GM12873 (cell line): ENCODE measurements around the gene RIPOR1.
A peak's percentile ranks its signal among the peaks of the same experiment; 100 is the strongest.

Experiments
- TF ChIP-seq, protein P1 (sequence below): IDR thresholded peaks from 2 replicates; pipeline ENCODE4 v1.5.1; 2012; ENCODE audit warnings: low read depth, mild to moderate bottlenecking, moderate library complexity, low read length, control low read depth; ENCODE audit not compliant: insufficient read depth; ENCODE audit errors: missing control alignments

RIPOR1 gene

GRCh38 chr16:67531247-67531646 lies 2.6 kb downstream of the RIPOR1 start:
- TF ChIP-seq, protein P1, sequence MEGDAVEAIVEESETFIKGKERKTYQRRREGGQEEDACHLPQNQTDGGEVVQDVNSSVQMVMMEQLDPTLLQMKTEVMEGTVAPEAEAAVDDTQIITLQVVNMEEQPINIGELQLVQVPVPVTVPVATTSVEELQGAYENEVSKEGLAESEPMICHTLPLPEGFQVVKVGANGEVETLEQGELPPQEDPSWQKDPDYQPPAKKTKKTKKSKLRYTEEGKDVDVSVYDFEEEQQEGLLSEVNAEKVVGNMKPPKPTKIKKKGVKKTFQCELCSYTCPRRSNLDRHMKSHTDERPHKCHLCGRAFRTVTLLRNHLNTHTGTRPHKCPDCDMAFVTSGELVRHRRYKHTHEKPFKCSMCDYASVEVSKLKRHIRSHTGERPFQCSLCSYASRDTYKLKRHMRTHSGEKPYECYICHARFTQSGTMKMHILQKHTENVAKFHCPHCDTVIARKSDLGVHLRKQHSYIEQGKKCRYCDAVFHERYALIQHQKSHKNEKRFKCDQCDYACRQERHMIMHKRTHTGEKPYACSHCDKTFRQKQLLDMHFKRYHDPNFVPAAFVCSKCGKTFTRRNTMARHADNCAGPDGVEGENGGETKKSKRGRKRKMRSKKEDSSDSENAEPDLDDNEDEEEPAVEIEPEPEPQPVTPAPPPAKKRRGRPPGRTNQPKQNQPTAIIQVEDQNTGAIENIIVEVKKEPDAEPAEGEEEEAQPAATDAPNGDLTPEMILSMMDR: no peak

- TF ChIP-seq, protein P1: no peak
Observed at GRCh38 chr16:67533024-67533560, 4.5 kb downstream of the RIPOR1 start.

DNA sequence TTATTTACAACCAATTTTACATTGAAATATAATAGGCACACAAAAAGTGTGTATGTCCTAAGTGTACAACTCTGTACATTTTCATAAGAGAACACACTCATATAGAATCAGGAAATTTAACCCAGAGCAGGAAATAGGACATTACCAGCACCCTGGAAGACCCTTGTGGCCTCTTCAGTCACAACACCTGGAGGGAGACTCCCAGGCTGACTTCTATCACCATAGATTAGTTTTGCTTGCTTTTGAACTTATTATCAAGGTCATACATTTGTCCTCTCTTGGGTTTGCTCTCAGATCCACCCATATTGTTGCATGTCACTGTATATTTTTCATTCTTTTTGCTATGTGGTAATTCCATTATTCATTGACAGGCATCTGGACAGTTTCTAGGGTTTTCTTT lies 5.8 kb downstream of the RIPOR1 start:
- TF ChIP-seq, protein P1: peak; percentile 22

DNA sequence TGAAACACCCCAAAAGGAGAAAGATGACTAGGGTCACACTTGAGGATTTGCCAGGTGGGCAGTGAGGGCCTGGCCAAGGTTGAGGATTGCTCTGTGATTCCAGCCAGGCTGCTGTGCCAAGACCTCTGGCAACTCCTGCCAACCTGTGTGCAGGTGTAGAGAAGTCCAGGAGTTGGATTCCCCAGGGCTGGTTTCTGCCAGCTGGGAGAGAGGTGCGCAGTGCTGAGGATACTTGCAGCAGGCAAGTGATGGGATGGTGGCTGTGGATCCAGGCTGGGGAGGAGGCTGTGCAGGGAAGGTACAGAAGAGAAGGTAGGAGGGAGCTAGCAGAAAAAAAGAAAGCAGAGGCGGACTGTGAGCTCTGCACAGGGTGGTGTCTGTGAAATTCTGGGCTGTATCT lies 6.6 kb downstream of the RIPOR1 start:
- TF ChIP-seq, protein P1: no peak

DNA sequence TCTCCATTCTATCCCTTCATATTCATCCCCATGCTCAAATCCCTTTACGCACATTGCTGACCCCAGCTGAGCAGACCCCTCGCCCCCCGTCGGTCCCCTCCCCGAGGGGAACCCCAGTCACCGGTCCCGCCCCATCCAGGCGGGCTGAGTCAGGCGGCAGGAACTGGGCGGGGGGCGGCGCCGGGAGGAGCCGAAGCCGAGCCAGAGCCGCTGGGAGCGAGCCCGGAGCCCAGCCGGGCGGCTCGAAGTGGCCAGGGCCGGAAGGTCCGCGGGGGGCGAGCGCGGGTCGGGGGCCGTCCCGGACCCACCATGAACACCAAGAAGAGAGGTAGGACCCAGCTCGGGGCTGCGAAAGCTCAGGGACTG lies 8.6 kb downstream of the RIPOR1 start:
- TF ChIP-seq, protein P1: no peak

DNA sequence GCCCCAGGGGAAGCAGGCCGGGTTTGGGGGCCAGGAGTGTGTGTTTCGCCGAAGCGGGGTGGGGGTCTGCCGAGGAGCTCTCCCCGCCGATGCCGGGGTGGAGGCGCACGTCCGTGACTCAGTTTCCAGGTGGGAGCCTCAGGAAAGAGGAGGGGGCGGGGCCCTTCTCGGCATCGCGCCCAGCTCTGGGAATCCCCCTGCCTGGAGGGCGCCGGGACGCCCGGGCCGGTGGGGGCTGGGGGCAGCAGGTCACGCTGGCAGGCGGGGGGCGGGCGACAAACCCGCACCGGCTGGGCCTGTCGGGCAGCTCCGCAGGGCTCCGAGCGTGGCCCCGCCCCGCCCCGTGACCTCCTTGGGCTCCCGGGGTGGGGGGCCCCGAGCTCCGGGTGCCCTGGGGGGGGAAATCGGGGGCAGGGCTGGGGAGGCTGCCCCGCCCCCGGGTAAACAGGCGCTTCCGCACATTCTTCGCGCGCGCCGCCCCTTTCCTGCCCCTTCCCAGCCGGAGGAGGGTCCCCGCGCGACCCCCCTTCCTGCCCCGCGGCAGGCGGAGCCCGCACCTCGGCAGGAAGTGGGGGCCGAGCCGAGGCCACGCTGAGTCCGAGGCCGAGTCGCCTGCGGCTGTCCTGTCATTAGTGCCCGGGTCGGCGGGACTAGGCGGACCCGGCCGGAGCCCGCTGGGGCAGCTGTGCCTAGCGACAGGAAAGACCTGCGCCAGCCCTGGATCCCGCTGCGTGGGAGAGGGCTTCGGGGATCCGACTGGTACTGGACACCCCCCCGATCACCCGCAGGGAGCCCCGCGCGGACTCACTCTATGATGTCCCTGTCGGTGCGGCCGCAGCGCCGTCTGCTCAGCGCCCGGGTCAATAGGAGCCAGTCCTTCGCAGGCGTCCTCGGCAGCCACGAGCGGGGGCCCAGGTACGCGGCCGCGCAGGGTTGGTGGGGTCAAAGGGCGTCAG lies 9.3 kb downstream of the RIPOR1 start:
- TF ChIP-seq, protein P1: no peak

DNA sequence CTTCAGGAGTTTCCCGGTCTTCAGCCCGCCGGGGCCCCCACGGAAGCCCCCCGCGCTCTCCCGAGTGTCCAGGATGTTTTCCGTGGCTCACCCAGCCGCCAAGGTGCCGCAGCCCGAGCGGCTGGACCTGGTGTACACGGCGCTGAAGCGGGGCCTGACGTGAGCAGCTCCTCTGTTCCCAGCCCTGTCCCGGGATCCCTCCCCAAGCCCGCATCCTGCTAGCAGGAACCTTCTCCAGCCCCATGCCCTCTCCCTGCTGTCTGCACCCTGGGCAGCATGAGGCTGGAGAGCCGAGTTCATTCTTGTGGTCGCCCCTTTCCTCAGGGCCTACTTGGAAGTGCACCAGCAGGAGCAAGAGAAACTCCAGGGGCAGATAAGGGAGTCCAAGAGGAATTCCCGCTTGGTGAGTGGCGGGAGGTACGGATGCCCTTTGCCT lies 10.1 kb downstream of the RIPOR1 start:
- TF ChIP-seq, protein P1: no peak
